Measurements from ENCODE around the gene MRPL37. TPM values are rescaled to one million over a fixed set of nuclear protein-coding genes. Genes with fewer than 3 reads are reported as not detected.

MRPL37 gene
- total and polyA plus RNA-seq, 2 donors (not counting 3 experiments of a cell fraction or from before 2014, with no cell fraction given) = 45.0 to 109 TPM

DNA sequence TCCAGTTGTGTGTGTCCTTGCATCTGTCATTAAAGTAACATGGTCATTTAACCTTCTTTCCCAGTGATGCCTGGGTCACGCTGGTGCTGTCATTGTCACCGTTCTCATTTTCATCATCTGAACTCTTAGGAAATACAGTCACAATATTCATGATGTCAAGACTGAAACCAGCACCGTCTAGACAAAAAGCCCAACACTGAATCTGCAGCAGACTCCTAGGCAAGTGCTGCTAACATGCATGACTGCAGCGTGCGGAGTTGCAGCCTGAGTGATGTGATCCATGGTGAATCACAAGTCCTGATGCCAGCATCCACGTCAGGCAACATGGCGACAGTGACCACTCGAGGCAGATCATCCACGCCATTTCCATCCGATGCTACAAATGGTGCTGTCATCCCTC is 37.6 kb downstream of the MRPL37 start:
- no peak overlapping the region for H3K9ac ChIP-seq (replicated peaks; ENCODE audit: extremely low read depth, insufficient read depth, low read length)
- H3K27me3 ChIP-seq (ENCODE audit: control insufficient read depth in 2 of 2, insufficient read depth in 2 of 2, low read length in 2 of 2) = no peaks in the 10 kb centered on the region
- dilution Hi-C loops (cut with MboI; ENCODE audit: extremely low pct_ligation_motif_present, low sequenced_read_pairs) = no loop called here
- no peak overlapping the region for H3K27ac ChIP-seq (ENCODE audit: insufficient read depth, low read depth, low read length)
- TF ChIP-seq GATA2 (IDR thresholded peaks at IDR 0.05; ENCODE audit: insufficient read depth, insufficient read length, low read depth, low read length) (no peak), EZH2 (IDR thresholded peaks at IDR 0.05; ENCODE audit: borderline replicate concordance, low read depth, low read length, severe bottlenecking) (no peak), POLR2AphosphoS5 (IDR thresholded peaks at IDR 0.05; ENCODE audit: insufficient read depth, low read depth, low read length) (no peak), POLR2A (IDR thresholded peaks at IDR 0.05; ENCODE audit: low read depth, low read length) (no peak), FOS (IDR thresholded peaks at IDR 0.05; ENCODE audit: borderline replicate concordance, insufficient read depth, low read length) (no peak), MYC (IDR thresholded peaks at IDR 0.05; ENCODE audit: low read depth, low read length) (no peak), JUN (IDR thresholded peaks at IDR 0.05; ENCODE audit: borderline replicate concordance, insufficient read depth, insufficient read length, low read depth) (no peak), CTCF (IDR thresholded peaks at IDR 0.05; ENCODE audit: extremely low read depth in 1 of 2, insufficient read depth in 1 of 2, low read depth in 1 of 2, low read length in 2 of 2) (no peak)
- TF ChIP-seq, protein P1, sequence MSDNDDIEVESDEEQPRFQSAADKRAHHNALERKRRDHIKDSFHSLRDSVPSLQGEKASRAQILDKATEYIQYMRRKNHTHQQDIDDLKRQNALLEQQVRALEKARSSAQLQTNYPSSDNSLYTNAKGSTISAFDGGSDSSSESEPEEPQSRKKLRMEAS (IDR thresholded peaks at IDR 0.05; ENCODE audit: insufficient read depth, insufficient read length) = no peak
- no peaks in the 10 kb centered on the region for H3K9me3 ChIP-seq (replicated peaks; ENCODE audit: control insufficient read depth, insufficient read depth, low read length)
- intact Hi-C loops (cut with micrococcal nuclease) = no loop called here
- POLR2A ChIA-PET = no interaction called here
- BruUV-seq (replicated peaks) = no TSS peak
- H3K4me1 ChIP-seq (ENCODE audit: control insufficient read depth, extremely low read depth, insufficient read depth, low read length) = no peaks in the 10 kb centered on the region
- no peaks in the 10 kb centered on the region for H4K20me1 ChIP-seq (replicated peaks; ENCODE audit: control insufficient read depth, extremely low read depth, insufficient read depth, low read length)
- H3K79me2 ChIP-seq (ENCODE audit: control insufficient read depth, insufficient read depth, low read length) = no peaks in the 10 kb centered on the region
- H3K4me2 ChIP-seq (ENCODE audit: insufficient read depth, low read length) = no peak overlapping the region
- no peak for FAIRE-seq
- no peaks in the 10 kb centered on the region for H3K9me1 ChIP-seq (replicated peaks; ENCODE audit: control insufficient read depth, extremely low read depth, insufficient read depth, low read length)
- CTCF ChIA-PET = no interaction called here
- H3K36me3 ChIP-seq (ENCODE audit: control insufficient read depth in 2 of 2, extremely low read depth in 1 of 2, insufficient read depth in 2 of 2, low read length in 2 of 2) = peaks cover 4 to 15% of the 10 kb centered on the region in 2 experiments
- no peak for DNase-seq (ENCODE audit: low read depth, low spot score)
- no peak overlapping the region for H2AFZ ChIP-seq (ENCODE audit: low read depth, low read length)
- H3K4me3 ChIP-seq (replicated peaks in 1 of 3; ENCODE audit: insufficient read depth in 1 of 3, low read depth in 1 of 3, low read length in 3 of 3) = no peak overlapping the region

All from endothelial cell of umbilical vein (primary cell).